HG03097 (cell line): ENCODE results near the gene PNMA1.
A peak's percentile ranks its signal among the peaks of the same experiment; 100 is the strongest.

ENCODE experiments used
- ATAC-seq: cut with Tn5 transposase; IDR thresholded peaks from one replicate; pipeline ENCODE4 v1.9.1; 2021; ENCODE audit not compliant: unreplicated experiment, low FRiP score

Gene PNMA1, protein sequence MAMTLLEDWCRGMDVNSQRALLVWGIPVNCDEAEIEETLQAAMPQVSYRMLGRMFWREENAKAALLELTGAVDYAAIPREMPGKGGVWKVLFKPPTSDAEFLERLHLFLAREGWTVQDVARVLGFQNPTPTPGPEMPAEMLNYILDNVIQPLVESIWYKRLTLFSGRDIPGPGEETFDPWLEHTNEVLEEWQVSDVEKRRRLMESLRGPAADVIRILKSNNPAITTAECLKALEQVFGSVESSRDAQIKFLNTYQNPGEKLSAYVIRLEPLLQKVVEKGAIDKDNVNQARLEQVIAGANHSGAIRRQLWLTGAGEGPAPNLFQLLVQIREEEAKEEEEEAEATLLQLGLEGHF

GRCh38 chr14:73713803-73714655, at the start of gene PNMA1:
Gene PNMA1 (minus strand): TSS chr14:73714384. CDS start chr14:73713639, 745 bp downstream.
- ATAC-seq: peak; percentile 62

- ATAC-seq: no peak
These were observed 49.2 kb upstream of the PNMA1 start for GRCh38 chr14:73763396-73763795.

- no peak for ATAC-seq
These were observed 48.2 kb upstream of the PNMA1 start for GRCh38 chr14:73762375-73762822.

- ATAC-seq: no peak
These were observed 47.6 kb upstream of the PNMA1 start for GRCh38 chr14:73761618-73762355.

DNA sequence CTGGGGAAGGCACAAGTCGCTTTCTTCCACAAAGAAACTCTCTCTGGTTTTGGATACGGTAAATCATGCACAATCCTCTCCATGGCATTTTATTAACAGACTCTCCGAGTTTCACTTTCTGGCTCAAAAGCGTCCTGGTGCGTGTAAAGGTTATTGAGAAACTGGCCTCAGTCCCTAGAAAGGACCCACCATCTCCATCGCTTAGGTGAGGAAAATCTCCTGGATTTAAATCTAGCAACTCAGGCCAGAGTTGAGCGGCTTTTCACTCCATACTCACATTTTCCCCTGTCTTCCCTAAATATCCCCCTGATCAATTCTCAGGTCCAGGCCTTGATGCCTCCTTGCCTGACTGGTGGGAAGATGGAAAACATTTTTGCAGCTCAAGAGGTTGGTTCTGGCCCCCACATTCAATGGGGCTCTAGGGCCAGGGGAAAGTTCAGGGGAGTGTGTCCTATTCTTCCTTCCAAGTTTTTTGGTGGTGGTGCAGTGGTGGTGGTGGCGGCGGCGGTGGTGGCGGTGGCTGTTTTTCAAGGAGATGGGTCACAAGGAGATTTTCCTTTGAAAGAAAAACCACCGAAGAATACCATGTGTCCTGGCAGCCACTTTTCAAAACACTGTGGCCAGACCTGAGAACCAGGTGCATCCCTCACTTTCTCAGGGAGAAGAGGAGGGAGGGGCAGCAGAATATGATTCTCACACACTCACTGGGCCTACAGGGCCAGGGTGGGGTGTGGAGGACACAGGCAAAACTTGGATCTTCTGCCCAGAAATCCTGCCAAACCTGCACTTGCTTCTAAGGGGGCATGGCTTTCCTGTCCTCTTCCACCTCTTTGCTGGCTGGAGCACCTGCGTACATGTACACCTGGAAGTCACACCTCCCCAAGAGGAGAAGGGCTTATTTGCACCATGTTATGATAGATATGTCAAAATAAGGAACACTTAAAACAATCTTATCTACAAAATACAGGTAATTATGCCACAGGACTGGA, 46.7 kb upstream of the PNMA1 start:
- ATAC-seq: no peak

DNA sequence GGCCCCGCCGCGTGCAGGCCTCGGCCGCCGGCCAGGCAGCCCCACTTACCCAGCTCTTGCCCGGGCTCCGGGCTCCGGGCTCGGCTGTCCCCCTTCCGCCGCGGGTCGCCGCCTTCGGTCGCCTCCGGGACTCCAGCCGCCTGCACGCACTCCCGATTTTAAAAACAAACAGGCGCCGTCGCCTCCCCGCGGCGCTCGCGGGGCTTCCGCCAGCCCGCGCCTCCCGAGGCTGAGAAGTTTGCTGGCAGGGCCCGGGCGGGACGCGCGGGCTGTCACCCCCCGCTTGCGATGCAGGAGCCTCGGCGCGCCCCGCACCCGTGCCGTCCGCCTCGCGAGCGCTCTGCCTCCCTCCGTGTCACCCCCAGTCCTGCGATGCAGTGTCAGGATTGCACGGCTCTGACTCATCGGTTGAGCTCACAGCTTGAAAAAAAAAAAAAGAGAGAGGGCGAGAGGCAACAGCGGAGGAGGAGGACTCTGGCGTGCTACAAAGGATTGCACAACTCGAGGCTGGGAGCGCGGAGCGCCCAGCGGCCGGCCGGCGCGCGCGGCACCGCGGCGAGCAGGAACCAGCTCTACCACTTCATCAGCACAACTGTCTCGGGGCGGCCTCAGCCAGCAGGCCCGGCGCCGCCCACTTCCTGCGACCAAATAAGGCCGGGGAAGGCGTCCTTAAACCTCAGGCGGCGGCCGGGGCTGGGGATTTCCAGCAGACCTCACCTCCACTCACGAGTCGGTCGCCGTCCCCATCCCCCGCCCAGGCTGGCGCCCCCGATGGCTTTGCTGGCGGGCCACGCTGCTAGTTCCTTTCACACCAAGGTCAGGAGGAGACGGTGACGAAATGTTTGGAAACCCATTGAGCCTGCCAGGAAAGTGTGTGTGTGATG, 45.8 kb upstream of the PNMA1 start:
- peak; percentile 45 for ATAC-seq

DNA sequence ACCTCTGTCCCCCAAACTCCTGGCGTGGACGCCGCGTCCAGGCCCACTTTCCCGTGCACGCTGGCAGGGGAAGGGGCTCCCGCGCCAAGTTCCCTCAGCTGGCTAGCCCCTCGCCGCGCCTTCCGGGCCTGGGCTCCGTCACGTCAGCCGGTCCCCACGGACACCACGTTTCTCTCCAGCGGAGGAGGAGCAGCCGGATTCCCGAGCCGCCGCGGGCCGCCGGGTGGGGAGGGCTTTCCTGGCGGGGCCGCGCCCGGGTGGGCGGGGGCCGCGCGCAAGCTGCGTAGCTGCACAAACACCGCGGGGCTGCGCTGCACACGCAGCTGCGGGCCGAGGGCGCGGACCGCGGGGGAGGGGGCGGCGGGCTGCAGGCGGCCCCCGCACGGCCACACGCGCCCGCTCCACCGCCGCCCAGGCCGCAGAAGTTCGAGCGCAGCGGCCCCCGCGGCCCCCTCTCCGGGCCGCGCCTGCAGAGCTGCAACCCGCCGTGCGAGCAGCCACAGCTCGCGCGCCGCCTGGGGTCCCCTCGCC, 45.1 kb upstream of the PNMA1 start:
- no peak for ATAC-seq

- ATAC-seq: no peak
These were observed 44.4 kb upstream of the PNMA1 start for GRCh38 chr14:73758392-73759182.

DNA sequence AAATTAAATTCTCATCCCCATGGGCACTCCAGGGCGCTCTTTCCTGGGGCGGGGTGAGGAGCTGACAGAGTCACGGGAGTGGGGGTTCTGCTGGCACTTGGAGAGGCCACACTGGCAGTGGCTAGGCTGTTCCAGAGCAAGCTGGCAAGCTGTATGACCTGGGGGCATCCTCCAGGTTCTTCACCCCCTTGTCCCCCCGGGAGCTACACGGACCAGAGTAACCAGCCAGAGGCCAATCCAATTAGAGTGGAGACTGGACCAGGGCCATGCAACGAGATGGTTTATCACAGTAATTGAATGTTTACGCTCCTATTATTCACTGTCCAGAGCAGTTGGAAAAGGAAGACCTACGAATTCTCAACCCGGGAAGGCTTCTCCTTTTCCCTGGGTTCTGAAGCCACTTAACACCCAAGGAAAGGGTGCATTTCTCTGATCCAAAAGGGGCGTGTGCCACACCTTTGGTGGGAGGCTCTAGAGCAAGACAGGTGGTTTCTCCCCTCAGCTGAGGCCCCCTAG, 43.8 kb upstream of the PNMA1 start:
- no peak for ATAC-seq

DNA sequence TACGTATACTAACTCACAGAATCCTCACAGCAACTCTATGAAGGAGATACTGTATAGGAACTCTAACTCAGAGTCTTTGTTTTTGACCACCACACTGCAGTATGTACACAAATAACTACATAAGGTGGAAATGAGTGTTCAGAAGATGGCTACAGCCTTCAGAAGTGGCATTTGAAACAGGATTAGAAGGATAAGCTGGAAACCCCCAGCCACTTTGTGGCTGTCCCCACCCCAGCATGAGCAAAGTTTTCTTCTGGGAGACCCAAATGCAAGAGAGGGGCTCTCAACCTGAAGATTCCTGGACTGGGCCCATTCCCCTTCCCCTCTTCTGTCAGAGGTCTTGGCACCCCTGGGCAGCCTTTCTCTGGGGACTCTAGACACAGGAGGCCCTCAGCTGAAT, 43.2 kb upstream of the PNMA1 start:
- ATAC-seq: no peak

DNA sequence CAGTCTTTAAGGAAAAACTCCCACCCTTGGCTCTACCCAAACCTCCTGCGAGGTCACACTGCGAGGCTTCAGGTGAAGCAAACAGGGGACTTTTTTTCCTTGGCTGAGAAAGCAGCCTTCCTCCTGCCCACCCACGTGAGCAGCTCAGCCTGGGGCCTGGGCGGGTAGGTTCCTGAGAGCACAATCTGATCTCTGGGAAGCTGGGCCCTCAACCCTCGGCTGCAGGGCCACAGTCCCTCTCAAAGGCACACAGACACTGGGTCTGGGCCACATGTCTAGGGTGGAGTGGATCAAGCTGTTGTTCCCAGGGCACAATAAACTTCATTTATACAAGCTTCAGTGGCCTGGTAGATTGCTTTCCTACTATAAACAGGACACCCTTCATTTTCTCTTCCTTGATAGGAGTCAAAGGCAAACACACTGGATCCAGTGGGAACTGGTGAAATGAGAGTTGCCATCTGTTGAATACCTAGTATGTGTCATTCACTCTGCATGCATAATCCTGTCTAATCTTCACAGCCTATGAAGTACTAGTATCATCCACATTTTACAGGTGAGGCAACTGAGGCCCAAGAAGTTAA, 41.3 kb upstream of the PNMA1 start:
- ATAC-seq: no peak

GRCh38 chr14:73754911-73755360, 40.8 kb upstream of the PNMA1 start:
- no peak for ATAC-seq

GRCh38 chr14:73753887-73754795, 40.0 kb upstream of the PNMA1 start:
- ATAC-seq: no peak

GRCh38 chr14:73753124-73753886, 39.1 kb upstream of the PNMA1 start:
- no peak for ATAC-seq

GRCh38 chr14:73752297-73752992, 38.3 kb upstream of the PNMA1 start:
- no peak for ATAC-seq
